ENCODE measurements around the gene SEPTIN7. TPM values are rescaled to one million over a fixed set of nuclear protein-coding genes. Genes with fewer than 3 reads are reported as not detected.

Gene SEPTIN7
- total and polyA plus RNA-seq, 2 donors from 2014 or later = 125 to 189 TPM

DNA sequence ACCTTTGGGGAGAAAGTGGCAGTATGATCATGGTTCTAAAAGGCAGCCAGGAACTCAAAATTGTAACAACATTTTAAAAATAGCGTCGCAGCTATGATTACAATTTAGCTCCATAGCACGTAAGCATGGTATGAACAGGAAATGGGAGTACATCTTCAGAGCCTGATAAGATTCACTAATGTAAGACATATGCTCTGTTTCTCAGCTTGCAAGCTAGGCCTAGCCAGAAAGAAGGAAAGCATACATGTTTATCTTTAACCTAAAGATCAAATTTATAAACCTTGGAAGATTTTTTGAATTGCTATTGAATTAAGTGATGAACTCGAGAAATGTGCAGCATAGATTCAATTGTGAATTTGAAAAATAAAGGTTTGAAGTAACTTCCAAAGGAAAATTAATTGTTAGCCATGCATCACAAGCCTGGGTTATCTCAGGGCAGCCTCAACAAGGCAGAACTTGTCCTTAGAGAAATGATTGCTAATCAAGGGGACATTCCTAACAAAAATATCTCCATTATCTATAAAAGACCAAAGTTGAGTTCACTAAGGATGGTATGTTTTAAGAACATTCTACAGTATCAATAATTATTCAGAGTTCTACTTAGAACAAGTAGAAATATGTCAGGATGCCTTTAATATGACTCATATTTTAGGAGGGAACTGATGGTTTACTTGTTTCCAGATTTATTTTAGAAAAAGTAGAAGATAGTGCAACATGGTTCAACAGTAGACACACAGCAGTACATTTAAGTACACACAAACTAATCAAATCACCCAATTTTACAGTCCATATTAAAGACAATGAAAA lies 38.8 kb upstream of the SEPTIN7 start:
- no peak for FAIRE-seq
- Histone ChIP-seq H3K27me3 (ENCODE audit: control insufficient read depth, insufficient read depth, low read length) (no peaks in the 10 kb centered on the region), H3K36me3 (ENCODE audit: control insufficient read depth in 2 of 3, insufficient read depth in 3 of 3, low read length in 3 of 3) (no peaks in the 10 kb centered on the region), H3K4me3 (ENCODE audit: low read length in 3 of 3) (no peak overlapping the region), H3K4me1 (ENCODE audit: control insufficient read depth in 2 of 3, insufficient read depth in 2 of 3, low read depth in 1 of 3, low read length in 3 of 3) (no peaks in the 10 kb centered on the region), H3K9me3 (ENCODE audit: control insufficient read depth in 2 of 3, insufficient read depth in 1 of 3, low read length in 3 of 3) (no peaks in the 10 kb centered on the region), H3K27ac (ENCODE audit: low read depth in 2 of 2, low read length in 2 of 2) (no peak overlapping the region), H3K9ac (ENCODE audit: low read length in 3 of 3) (no peak overlapping the region)
- TF ChIP-seq, protein P1, sequence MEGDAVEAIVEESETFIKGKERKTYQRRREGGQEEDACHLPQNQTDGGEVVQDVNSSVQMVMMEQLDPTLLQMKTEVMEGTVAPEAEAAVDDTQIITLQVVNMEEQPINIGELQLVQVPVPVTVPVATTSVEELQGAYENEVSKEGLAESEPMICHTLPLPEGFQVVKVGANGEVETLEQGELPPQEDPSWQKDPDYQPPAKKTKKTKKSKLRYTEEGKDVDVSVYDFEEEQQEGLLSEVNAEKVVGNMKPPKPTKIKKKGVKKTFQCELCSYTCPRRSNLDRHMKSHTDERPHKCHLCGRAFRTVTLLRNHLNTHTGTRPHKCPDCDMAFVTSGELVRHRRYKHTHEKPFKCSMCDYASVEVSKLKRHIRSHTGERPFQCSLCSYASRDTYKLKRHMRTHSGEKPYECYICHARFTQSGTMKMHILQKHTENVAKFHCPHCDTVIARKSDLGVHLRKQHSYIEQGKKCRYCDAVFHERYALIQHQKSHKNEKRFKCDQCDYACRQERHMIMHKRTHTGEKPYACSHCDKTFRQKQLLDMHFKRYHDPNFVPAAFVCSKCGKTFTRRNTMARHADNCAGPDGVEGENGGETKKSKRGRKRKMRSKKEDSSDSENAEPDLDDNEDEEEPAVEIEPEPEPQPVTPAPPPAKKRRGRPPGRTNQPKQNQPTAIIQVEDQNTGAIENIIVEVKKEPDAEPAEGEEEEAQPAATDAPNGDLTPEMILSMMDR (IDR thresholded peaks at IDR 0.05; ENCODE audit: borderline replicate concordance, extremely low read depth, insufficient read depth) = no peak
- no peak for DNase-seq
- intact Hi-C loops (cut with DNase I) = no loop called here

DNA sequence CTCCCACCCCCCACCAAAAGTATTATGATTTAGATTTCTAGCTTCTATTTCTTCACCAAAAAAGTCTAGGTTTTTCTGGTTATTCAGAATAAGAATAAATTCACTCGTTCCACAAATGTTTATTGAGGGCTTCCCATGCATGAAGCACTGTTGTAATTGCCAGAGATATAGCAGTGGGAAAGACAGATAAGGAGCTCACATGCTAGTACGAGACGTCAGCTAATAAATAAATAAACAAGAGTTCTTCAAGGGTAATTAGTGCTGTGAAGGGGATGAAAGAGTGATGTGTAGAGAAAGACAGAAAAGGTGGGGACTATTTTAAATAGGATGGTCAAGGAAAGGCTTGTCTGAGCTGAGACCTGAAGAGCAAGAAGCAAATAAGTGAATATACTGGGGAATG lies 38.1 kb upstream of the SEPTIN7 start:
- Histone ChIP-seq H3K4me3 (ENCODE audit: low read length in 3 of 3) (no peak overlapping the region), H3K36me3 (ENCODE audit: control insufficient read depth in 2 of 3, insufficient read depth in 3 of 3, low read length in 3 of 3) (no peaks in the 10 kb centered on the region), H3K27ac (ENCODE audit: low read depth in 2 of 2, low read length in 2 of 2) (no peak overlapping the region), H3K4me1 (ENCODE audit: control insufficient read depth in 2 of 3, insufficient read depth in 2 of 3, low read depth in 1 of 3, low read length in 3 of 3) (no peaks in the 10 kb centered on the region), H3K9me3 (ENCODE audit: control insufficient read depth in 2 of 3, insufficient read depth in 1 of 3, low read length in 3 of 3) (no peaks in the 10 kb centered on the region), H3K9ac (ENCODE audit: low read length in 3 of 3) (no peak overlapping the region), H3K27me3 (ENCODE audit: control insufficient read depth, insufficient read depth, low read length) (no peaks in the 10 kb centered on the region)
- DNase-seq (no peak), FAIRE-seq (no peak)
- intact Hi-C loops (cut with DNase I) = no loop called here
- TF ChIP-seq, protein P1 (IDR thresholded peaks at IDR 0.05; ENCODE audit: borderline replicate concordance, extremely low read depth, insufficient read depth) = no peak

DNA sequence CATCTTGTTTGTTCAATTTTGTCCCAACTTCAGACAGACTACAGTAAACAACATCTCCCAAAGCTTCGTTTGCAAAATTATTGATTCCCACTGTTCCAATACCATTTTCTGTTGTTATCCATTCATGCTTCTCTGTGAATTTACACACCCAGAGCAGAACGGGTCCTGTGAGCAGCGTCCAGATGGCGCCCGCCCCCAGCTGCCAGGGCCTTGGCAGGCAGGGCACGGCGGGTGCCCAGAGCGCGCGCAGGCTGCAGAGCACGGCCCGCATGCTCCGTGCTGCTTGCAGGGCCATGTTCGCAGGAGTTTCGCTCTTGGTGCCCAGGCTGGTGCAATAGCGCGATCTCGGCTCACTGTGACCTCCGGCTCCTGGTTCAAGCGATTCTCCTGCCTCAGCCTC lies 32.5 kb upstream of the SEPTIN7 start:
- Histone ChIP-seq H3K4me3 (ENCODE audit: low read length in 3 of 3) (no peak overlapping the region), H3K36me3 (ENCODE audit: control insufficient read depth in 2 of 3, insufficient read depth in 3 of 3, low read length in 3 of 3) (no peaks in the 10 kb centered on the region), H3K9me3 (ENCODE audit: control insufficient read depth in 2 of 3, insufficient read depth in 1 of 3, low read length in 3 of 3) (no peaks in the 10 kb centered on the region), H3K9ac (ENCODE audit: low read length in 3 of 3) (no peak overlapping the region), H3K27ac (ENCODE audit: low read depth in 2 of 2, low read length in 2 of 2) (no peak overlapping the region), H3K4me1 (ENCODE audit: control insufficient read depth in 2 of 3, insufficient read depth in 2 of 3, low read depth in 1 of 3, low read length in 3 of 3) (no peaks in the 10 kb centered on the region), H3K27me3 (ENCODE audit: control insufficient read depth, insufficient read depth, low read length) (no peaks in the 10 kb centered on the region)
- DNase-seq (no peak), FAIRE-seq (no peak)
- intact Hi-C loops (cut with DNase I) = no loop called here
- TF ChIP-seq, protein P1 (IDR thresholded peaks at IDR 0.05; ENCODE audit: borderline replicate concordance, extremely low read depth, insufficient read depth) = no peak

Data from kidney (tissue), 14 donors.